ENCODE results near the gene NCR2. TPM values are rescaled to one million over a fixed set of nuclear protein-coding genes. Genes with fewer than 3 reads are reported as not detected.

The NCR2 gene
- total and polyA plus RNA-seq, 9 of the 15 experiments (the other 6 are each of a cell fraction or from before 2014, with no cell fraction given), result not detected

DNA sequence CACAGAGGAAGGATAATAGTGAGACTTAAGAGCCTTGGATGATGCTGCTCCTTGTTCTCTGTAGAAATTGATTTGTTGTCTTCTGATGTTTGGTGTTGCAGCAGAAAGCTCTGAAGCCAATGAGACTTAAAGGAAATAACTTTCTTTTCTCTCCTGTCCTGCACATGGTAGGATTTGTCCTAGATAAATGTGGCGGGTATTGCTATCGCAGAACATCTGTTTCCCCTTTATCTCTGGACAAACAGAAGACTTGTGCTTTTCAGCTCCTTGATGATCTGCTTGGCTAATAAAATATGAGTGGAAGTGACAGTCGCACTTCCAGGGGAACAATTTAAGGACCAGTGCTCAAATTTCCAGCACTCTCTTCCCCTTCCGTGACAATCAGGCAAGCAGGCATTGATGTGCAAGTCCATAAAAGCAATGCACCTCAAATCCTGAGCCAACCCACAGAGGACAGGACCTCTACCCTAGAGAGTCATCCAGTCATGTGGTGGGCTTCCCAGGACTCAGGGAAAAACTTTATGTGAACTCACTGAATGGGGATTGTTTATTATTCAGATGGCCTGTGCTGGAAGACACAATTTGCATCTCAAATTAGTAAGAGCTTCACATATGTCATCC lies 9.9 kb upstream of the NCR2 start (continued):
- no peak for TF ChIP-seq CHD2 (IDR thresholded peaks at IDR 0.05; ENCODE audit: low read depth, low read length)
- peak; percentile 89; the same call in 1 of the 2 replicates for TF ChIP-seq SMARCA4 (IDR thresholded peaks at IDR 0.05)
- no peak for TF ChIP-seq POLR2A (conservative IDR thresholded peaks at IDR 0.05)
- no peak for TF ChIP-seq GABPB2 (CRISPR knock-in tag; conservative IDR thresholded peaks at IDR 0.05)
- TF ChIP-seq SMAD4 (CRISPR knock-in tag; conservative IDR thresholded peaks at IDR 0.05), result peak; percentile 79
- no peak for TF ChIP-seq HDGF (IDR thresholded peaks at IDR 0.05)
- TF ChIP-seq, protein P1, sequence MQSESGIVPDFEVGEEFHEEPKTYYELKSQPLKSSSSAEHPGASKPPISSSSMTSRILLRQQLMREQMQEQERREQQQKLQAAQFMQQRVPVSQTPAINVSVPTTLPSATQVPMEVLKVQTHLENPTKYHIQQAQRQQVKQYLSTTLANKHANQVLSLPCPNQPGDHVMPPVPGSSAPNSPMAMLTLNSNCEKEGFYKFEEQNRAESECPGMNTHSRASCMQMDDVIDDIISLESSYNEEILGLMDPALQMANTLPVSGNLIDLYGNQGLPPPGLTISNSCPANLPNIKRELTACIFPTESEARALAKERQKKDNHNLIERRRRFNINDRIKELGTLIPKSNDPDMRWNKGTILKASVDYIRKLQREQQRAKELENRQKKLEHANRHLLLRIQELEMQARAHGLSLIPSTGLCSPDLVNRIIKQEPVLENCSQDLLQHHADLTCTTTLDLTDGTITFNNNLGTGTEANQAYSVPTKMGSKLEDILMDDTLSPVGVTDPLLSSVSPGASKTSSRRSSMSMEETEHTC (IDR thresholded peaks at IDR 0.05), result no peak
- TF ChIP-seq JUNB (CRISPR knock-in tag; conservative IDR thresholded peaks at IDR 0.05), result no peak
- TF ChIP-seq POLR2AphosphoS5 (IDR thresholded peaks at IDR 0.05; ENCODE audit: control insufficient read depth, insufficient read depth, low read depth, low read length), result peak; percentile 74; the same call in 1 of the 2 replicates
- no peak for TF ChIP-seq SUPT5H (IDR thresholded peaks at IDR 0.05)
- 0 out of 2 replicates have a peak, but pooled peaks have one; percentile 17 for TF ChIP-seq MTA3 (IDR thresholded peaks at IDR 0.05; ENCODE audit: borderline replicate concordance)
- TF ChIP-seq NRF1 (conservative IDR thresholded peaks at IDR 0.05 in 1 of 2, IDR thresholded peaks at IDR 0.05 in 1 of 2), result no peak
- TF ChIP-seq, protein P2, sequence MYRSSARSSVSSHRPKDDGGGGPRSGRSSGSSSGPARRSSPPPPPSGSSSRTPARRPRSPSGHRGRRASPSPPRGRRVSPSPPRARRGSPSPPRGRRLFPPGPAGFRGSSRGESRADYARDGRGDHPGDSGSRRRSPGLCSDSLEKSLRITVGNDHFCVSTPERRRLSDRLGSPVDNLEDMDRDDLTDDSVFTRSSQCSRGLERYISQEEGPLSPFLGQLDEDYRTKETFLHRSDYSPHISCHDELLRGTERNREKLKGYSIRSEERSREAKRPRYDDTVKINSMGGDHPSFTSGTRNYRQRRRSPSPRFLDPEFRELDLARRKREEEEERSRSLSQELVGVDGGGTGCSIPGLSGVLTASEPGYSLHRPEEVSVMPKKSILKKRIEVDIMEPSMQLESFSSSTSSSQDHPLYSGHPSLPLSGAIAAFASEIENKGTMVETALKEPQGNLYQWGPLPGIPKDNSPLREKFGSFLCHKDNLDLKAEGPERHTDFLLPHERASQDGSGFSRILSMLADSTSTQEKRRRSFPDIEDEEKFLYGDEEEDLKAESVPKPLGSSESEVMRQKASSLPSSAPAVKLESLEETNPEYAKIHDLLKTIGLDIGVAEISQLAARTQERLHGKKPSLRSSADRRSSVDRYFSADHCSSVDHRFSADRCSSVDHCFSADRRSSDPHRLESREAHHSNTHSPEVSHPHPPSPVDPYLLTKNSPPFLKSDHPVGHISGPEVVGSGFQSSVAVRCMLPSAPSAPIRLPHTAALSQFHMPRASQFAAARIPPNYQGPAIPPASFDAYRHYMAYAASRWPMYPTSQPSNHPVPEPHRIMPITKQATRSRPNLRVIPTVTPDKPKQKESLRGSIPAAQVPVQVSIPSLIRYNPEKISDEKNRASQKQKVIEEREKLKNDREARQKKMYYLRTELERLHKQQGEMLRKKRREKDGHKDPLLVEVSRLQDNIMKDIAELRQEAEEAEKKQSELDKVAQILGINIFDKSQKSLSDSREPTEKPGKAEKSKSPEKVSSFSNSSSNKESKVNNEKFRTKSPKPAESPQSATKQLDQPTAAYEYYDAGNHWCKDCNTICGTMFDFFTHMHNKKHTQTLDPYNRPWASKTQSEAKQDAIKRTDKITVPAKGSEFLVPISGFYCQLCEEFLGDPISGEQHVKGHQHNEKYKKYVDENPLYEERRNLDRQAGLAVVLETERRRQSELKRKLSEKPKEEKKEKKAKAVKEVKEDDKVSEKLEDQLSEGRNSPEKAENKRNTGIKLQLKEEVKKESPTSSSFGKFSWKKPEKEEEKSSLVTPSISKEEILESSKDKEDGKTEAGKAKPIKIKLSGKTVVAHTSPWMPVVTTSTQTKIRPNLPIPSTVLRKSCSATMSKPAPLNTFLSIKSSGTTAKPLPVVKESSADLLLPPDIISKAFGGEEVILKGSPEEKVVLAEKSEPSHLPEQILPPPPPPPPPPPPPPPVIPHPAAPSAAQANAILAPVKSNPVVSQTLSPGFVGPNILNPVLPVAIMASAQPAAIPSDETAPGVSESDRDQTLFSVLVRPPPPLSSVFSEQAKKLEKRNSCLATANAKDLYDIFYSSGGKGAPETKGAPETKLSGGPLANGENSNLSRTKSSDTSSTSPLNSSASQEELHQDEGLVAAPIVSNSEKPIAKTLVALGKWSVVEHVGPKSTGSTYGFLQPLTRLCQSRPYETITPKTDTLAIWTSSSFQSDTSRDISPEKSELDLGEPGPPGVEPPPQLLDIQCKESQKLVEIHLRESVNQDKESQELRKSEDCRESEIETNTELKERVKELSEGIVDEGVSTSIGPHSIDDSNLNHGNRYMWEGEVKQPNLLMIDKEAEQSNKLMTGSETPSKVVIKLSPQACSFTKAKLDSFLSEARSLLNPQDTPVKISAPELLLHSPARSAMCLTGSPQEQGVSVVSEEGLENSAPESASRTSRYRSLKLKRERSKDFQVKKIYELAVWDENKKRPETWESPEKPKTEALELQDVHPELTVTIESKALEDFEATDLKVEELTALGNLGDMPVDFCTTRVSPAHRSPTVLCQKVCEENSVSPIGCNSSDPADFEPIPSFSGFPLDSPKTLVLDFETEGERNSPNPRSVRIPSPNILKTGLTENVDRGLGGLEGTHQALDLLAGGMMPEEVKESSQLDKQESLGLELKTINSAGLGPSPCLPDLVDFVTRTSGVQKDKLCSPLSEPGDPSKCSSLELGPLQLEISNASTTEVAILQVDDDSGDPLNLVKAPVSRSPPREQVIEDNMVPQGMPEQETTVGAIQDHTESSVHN (IDR thresholded peaks at IDR 0.05; ENCODE audit: borderline replicate concordance in 1 of 2, low read depth in 1 of 2), result no peak
